GM20000 (cell line): ENCODE results near the gene ATP4B.

Experiments
- DNase-seq: peaks from one replicate; pipeline ENCODE4 v3.0.0; 2012; ENCODE audit warnings: low spot score
- TF ChIP-seq, protein P1 (sequence below): IDR thresholded peaks from 2 replicates; pipeline ENCODE4 v1.5.1; 2012; ENCODE audit warnings: mild to moderate bottlenecking, control low read depth; ENCODE audit errors: extremely low read depth, missing control alignments

Gene ATP4B

DNA sequence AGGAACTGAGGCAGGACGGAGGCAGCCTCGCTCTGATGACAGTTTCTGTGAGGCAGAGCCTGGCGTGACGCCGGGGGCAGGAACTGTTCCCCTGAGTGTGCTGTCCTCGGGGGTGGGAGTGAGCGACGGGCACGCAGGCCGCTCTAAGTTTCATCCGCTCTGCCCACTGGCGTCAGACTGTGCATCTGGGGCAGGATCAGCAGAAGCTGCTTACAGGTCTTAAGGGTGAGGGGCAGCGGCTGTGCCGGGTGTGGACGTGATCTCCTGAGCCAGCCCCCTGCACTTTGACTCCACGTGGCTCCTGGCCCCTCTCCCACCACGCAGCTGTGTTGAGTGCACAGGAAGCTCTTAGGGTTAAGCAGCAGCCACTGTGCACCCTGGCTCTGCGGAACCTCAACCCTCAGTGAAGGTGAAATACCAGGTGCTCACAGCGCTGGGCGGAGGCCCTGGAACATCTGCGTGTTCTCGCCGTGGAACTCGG lies 10.5 kb upstream of the ATP4B start:
- DNase-seq, result no peak
- TF ChIP-seq, protein P1, sequence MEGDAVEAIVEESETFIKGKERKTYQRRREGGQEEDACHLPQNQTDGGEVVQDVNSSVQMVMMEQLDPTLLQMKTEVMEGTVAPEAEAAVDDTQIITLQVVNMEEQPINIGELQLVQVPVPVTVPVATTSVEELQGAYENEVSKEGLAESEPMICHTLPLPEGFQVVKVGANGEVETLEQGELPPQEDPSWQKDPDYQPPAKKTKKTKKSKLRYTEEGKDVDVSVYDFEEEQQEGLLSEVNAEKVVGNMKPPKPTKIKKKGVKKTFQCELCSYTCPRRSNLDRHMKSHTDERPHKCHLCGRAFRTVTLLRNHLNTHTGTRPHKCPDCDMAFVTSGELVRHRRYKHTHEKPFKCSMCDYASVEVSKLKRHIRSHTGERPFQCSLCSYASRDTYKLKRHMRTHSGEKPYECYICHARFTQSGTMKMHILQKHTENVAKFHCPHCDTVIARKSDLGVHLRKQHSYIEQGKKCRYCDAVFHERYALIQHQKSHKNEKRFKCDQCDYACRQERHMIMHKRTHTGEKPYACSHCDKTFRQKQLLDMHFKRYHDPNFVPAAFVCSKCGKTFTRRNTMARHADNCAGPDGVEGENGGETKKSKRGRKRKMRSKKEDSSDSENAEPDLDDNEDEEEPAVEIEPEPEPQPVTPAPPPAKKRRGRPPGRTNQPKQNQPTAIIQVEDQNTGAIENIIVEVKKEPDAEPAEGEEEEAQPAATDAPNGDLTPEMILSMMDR, result no peak

DNA sequence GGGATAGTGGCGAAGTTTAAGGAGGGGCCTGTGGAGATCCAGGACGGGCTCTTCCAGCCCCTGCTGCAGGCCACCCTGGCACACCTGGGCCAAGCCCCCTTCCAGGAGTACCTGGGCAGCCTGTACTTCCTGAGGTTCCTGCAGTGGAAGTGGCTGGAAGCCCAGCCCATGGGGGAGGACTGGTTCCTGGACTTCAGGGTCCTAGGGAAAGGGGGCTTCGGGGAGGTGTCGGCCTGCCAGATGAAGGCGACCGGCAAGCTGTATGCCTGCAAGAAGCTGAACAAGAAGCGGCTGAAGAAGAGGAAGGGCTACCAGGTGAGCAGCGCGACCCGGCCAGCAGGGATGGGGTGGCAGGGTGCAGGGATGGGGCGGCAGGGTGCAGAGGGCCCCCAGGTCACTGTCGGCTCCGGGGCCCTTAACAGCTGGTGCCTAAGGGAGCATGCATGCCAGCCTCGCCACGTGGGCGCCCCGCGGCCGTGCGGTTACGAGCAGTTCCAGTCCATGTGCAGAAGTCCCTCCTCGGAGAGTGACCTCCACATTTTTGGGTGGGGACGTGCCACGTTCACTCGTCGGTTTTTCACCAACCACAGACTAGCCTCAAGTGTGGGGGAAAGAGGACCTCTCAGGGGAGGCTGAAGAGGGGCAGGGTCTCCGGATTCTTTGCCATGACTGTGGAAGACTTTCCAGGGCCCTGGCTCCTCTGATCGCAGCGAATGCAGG lies 9.9 kb upstream of the ATP4B start:
- TF ChIP-seq, protein P1, result no peak
- no peak for DNase-seq

DNA sequence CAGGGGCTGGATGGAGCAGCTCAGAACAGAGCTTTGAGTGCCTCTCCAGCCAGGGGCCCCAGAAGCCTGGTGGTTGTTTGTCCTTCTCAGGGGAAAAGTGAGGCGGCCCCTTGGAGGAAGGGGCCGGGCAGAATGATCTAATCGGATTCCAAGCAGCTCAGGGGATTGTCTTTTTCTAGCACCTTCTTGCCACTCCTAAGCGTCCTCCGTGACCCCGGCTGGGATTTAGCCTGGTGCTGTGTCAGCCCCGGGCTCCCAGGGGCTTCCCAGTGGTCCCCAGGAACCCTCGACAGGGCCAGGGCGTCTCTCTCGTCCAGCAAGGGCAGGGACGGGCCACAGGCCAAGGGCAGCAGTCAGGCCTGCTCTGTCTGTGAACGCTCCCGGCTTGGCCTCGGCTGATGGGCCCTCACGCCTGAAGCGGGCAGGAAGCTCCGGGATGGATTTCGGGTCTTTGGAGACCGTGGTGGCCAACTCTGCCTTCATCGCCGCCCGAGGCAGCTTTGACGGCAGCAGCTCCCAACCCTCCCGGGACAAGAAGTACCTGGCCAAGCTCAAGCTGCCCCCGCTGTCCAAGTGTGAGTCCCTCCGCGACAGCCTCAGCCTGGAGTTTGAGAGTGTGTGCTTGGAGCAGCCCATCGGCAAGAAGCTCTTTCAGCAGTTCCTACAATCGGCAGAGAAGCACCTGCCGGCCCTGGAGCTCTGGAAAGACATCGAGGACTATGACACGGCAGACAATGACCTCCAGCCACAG lies 9.1 kb upstream of the ATP4B start, which contains the start of gene GRK1:
Gene GRK1, plus strand, starts transcription at position 269 of the 751 bp plus-strand sequence. Its CDS starts 168 bp downstream, at position 437.
- TF ChIP-seq, protein P1, result no peak
- DNase-seq, result no peak

DNA sequence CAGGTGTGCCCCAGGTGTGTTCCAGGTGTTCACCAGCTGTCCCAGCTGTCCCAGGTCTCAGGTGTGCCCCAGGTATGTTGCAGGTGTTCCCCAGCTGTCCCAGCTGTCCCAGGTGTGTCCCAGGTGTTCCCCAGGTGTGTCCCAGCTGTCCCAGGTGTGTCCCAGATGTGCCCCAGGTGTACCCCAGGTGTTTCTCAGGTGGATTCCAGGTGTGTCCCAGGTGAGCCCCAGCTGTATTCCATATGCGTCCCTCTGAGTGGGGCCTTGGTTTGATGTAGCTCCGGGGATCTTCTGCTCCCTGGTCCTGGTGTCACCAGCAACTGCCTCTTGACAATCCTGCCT lies 8.3 kb upstream of the ATP4B start:
- TF ChIP-seq, protein P1, result no peak
- no peak for DNase-seq

DNA sequence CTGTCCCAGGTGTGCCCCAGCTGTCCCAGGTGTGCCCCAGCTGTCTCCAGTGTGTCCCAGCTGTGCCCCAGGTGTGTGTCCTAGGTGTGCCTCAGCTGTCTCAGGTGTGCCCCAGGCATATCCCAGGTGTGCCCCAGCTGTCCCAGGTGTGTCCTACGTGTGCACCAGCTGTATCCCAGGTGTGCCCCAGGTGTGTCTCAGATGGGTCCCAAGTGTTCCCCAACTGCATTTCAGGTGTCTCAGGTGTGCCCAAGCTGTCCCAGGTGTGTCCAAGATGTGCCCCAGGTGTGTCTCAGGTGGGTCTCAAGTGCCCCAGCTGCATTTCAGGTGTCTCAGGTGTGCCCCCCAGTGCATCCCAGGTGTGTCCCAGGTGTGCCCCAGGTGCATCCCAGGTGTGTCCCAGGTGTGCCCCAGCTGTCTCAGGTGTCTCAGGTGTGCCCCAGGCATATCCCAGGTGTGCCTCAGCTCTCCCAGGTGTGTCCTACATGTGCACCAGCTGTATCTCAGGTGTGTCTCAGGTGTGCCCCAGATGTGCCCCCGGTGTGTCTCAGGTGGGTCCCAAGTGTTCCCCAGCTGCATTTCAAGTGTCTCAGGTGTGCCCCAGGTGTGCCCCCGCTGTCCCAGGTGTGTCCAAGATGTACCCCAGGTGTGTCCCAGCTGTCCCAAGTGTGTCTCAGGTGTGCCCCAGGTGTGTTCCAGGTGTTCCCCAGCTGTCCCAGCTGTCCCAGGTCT lies 7.8 kb upstream of the ATP4B start:
- TF ChIP-seq, protein P1, result no peak
- no peak for DNase-seq

DNA sequence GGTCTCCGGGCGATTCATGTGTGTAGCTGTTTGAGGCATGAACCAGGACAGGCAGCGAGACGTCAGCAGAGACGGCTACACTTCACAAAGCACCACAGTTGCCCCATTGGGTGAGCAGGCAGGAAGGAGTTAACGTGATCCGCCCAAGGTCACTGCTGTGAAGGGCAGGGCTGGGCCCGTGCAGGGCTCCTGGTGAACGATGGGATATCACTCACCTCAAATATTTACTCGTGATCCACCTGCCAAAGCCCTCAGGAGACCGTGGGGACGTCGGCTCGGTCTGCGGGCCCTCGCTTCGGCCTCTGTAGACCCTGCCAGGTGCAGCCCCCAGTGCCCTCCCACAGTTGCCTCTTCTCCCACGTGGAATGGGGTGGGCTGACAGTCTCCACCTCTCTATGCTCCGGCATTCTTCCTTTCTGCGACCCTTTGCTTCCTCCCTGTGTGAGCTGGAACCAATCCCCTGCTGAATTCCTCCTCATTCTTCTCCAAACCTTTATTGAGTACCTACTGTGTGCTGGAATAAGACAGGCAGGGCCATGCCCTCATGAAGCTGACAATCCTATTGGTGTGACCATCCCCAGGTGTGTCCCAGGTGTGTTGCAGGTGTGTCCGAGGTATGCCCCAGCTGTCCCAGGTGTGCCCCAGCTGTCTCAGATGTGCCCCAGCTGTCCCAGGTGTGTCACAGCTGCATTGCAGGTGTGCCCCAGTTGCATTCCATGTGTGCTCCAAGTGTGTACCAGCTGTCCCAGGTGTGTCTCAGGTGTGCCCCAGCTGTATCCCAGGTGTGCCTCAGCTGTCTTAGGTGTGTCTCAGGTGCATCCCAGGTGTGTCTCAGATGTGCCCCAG lies 7.0 kb upstream of the ATP4B start:
- TF ChIP-seq, protein P1, result no peak
- DNase-seq, result no peak
